Activated effector memory CD4-positive, alpha-beta T cell treated with Interleukin-2 at 50 U/mL for 16 hours (primary cell): Measurements from ENCODE around the gene PHF5A.
"Not testable (repeated sequence)": the region's sequence is repeated elsewhere in the genome, so short reads cannot be mapped to it uniquely, and the experiment has no call there.

Source experiments
- DNase-seq: peaks from one replicate; pipeline ENCODE4 v3.0.0-alpha.2; 2020

PHF5A gene

DNA sequence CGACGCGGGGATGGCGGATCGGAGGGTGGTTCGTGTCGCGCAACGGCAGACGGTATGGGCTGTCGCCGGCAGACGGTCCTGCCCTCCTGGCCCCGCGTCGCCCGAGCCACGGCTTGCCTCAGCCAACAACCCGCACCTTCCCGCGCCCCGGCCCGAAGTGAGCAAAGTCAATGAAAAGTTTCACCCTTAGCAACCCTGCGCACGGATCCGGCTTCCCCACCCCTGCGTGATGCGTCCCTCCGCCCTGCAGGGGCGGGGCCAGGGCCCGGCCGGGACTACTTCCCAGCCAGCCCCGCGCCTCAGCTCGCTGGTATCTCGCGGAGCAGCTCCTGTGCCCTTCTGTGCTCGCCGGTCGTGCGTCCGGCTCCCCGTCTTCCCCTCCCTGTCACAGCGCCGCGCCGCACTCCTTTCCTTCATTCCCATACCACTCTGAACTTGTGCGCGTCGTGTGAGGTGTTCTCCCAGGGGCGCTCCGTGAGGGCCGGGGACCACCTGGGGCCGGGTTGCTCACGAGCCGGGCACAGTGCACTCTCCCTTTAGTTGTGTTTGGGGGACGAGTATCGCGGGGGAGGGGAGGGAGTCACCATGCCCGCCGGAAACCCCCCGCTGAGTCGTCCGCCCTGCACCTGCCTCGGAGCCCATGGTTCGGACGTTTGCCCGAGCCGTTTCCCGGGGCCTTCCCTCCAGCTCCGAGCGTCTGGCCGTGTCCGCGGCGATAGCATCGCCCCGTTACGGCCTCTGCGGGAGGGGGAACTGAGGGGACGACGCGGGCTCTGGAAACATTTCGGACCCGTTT lies 21.7 kb downstream of the PHF5A start, which contains the start of gene TOB2:
Gene TOB2, minus strand, starts transcription at position 163 of the 796 bp plus-strand sequence. CDS start 9,456 bp downstream, outside the sequence.
- DNase-seq: peak; percentile 93

DNA sequence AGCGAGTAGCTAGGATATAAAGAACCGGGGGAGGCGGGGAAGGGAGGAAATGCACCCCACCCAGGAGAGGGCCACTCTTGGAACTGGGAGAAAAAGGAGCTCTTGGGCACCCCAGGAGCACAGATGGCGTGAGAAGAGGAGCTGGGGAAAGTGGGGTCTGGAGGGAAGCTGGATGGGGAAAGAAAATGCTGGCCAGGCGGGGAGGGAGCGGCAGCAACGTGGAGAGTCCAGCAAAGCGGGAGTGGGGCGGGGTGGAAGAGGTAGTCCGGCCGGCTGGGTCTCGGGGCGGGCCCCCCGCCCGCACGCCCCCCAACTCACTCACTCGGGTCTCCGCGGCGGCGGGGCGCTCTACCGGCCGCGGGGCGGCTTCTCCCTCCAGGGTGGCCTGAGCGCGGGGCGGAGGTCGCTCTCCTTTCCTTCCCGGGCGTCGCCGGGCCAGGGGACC lies 22.4 kb downstream of the PHF5A start:
- no peak for DNase-seq

DNA sequence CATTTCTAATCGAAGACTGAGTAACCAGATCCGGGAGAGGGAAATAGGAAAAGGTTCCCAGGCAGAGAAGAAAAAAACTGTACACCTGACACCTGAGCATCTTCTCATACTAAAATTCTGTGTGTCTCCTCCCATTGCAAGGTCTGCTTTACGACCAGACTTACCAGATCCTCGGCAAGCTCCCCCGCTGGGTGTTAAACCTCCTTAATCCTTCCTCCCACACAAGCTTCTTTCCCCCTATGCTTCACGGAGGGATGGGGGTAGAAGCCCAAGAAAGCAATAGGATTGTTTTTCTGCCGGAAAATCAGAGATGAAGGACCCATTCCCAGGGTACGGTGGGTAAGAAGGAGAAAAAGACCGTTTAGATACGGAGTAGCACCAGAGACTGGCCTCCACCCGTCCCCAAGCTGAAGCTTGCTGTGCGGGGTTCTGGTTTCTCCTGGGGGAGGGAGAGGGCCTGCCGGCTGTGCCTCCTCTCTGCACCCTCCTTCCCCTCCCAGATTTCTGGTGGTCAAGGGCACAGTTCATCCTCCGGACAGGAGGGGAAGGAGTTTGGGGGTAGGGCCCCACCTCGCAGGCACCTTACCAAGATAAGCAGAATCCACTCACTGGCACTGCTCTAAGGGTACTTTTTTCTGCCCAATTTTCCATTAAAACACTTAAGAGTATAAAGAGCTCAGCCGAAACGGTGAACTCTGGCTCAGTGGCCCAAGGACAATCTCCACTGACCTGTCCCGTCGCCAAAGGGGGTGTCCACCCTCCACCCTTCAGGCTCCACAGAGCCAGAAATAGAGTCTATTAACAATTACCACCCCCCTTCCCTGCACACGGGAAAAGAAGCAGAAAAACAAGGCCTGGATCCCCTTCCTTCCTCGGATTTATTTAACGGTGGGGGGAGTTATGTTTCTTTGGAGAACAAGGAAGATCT lies 23.1 kb downstream of the PHF5A start:
- DNase-seq: peak; percentile 8

DNA sequence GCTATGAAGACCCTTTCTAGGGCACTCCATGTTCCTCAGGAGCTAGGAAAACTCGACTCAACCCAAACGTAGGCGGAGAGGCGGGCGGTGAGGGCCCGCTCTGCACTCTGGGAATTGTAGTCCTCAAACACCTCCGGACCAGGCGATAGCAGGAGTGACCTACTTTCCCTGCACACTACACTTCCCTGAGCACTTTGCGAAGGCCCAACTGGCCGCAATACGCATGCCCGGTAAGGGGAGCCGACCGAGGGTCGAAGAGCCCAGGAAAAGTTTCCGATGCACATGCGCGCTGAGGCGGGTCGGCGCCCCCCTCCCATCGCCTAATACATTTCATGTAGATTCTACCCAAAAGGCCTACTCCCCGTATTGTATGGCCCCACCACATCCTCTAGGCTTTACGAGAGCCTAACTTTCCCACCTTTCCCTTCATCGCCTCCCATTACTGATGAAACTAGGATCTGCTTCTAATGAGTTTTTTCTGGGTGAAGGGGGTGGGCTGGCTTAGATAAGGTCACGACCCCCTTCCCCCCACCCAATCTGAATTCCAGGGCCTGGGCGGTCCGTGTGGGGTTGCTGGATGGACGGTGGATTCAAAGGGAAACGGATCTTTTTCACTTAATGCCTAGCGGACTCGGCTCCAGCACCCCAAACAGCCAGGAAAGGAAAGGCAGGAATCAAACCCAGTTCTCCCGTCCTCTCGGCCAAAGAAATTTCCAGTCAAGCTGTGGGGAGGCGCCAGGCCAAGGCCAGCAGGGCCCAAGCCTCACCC lies 23.9 kb downstream of the PHF5A start:
- DNase-seq: peak; percentile 76

DNA sequence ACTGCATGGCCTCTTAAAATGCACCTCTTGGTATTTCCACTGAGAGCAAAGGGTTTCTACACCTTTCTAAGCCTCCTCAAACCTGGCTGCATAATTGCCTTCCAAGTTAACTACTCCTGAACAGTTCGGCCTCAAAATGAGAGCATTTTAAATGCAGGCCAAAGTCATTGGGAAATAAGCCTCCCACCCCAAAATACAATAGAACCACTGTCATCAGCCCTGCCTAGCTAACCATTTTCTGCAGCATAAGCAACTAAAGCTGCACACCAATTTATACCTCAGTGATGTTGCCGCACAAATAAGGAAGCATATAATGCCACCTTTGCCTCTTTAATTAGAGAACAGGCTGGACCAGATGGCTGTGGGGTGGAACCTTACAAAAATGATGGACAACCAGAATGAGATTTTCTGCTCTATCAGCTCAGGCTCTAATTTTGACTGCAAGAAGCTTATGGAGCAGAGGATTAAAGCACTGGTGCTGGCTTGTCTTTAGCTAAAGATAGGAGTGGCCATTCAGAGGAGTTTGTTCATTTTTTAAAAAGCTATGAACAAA lies 26.2 kb downstream of the PHF5A start:
- DNase-seq: no peak

DNA sequence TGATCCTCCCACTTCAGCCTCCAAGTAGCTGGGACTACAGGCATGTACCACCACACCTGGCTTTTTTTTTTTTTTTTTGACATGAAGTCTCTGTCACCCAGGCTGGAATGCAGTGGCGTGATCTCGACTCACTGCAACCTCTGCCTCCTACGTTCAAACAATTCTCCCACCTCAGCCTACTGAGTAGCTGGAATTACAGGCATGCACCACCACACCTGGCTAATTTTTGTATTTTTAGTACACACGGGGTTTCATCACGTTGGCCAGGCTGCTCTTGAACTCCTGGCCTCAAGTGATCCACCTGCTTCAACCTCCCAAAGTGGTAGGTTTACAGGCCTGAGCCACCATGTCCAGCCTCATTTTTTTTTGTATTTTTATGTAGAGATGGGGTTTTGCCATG lies 28.0 kb downstream of the PHF5A start:
- not testable (repeated sequence) for DNase-seq

DNA sequence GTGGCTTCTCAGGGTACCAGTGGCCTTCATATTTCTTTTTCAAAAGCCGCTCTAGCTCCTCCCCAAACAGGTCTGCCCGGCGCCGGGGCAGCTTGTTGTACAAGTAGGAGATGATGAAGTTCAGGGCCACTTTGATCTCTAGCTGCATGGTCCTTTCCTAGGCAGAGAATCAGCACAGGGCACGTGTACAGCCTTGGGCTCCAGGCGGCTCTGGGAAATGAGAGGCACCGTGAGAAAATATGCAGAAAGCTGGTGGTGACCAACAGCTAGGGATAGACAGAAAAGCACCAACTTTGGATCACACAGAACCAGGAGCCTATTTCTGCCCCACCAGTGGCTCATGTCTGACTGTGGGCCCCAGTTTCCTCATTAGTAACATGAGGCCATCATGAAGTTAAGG lies 31.3 kb downstream of the PHF5A start:
- no peak for DNase-seq

DNA sequence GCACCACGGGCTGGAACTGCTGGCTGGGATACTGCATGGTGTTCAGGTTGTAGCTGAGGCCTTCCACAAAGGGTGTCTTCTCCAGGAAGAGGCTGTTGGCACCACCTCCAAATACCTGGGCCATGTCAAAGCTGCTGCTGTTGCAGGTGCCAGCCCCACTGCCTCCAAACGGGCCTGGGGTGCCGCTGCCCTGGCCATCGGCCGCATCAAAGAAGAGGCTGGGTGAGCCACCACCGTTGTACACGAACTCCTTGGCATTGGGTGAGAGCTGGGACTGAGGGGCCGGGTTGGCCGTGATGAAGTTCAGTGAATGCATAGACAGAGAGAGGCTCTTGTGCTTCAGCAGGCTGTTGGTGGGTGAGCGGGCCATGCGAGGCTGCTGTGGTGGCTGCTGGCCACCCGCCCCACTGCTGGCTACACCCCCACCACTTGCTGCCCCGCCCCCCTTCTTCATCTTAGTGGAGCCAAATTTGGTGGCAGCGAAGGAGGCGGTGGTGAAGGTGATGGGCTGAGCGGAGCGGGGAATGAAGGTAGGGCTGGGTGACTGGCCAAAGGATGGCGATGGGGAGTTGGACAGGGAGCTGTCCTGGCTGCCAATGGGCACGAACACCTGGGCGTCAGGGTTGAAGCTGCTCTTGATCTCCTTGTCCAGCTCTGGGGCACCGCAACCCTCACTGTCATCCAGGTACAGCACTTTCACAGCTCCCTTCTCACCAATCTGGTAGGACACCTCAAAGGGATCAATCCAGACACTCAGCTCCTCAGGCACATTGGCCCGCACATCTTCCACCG lies 32.0 kb downstream of the PHF5A start:
- no peak for DNase-seq

DNA sequence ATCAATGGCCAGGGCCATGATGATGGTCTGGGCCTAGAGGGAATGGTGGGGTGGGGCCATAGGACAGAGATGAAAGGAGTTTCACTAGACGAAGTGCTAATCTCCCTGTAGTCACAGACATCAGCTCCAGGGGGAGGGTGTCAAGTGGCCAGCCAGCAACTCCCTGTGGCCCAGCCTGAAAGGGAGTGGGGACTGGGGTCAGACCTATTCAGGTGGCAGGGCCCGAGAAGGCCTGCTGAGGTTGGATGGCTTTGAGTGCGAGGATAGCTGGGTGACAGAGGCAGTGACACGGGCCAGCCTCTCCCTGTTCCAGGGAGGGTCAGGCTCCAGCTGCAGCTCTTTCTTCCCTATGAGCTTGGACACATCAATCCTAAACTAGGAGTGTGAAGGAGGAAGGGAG lies 32.9 kb downstream of the PHF5A start:
- no peak for DNase-seq

DNA sequence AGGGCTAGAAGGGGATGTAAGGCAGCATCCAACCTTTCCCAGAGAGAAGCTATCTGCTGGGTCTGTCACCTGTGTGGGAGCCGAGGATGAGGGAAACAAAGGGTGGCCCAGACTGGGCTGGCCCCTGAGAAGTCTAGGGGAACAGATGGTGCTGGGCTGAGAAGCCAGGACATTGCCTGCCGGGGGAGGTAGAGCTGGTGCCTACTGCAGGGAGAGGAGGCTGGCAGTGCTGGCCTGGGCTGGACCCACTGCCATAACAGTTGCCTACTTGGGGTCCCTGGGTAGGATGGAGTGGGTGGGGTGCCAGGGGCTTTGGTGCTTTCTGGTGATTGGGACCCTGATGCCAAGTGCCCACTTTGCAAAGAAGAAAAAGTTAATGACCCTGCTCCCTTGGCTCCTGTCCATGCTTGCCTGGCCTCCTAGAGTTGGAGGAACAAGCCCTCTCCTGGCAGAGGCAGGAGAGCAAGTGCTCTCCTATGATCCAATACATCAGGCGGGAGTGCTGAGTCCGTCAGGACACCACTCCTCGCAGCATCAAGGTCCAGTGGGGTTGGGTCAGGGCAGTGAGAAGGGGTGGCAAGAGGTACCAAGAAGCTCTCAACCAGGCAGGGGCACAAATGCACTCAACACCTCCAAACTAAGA lies 34.0 kb downstream of the PHF5A start:
- DNase-seq: not testable (repeated sequence)

DNA sequence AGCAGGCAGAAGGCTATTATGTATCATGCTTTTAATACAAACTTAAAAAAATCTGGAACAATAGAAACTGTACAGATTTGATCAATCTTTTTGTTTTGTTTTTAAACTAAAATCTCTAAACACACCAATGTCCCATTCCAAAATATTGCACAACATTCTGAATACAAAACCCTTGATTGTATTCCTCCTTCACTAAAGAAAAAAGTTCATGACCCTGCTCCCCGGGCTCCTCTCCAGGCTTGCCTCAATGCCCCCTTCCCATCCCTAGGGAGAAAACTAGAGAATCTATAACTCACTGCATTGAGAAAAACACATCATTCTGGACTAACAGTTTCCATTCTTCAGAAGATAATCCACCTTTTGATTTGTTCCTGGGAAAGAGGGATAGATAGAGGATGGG lies 35.0 kb downstream of the PHF5A start:
- not testable (repeated sequence) for DNase-seq

DNA sequence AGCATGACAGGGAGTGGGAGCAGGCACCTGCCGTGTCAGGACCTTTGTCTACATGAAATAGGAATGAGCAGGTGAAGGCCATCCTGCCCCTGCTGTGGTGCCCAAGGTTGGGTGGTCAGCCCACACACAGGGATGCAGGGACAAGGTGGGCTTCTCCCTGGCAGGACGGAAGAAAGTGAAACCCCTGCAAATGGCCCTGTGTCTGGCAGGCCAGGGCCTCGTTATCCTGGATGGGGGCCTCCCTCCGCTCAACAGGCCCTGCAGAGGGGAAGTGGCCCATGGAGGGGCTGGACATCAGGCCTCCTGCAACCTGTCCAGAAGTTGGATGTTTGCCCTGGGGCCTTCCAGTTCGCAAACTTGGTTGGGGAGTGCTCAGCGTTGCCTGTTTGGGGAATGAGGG lies 36.8 kb downstream of the PHF5A start:
- DNase-seq: no peak

DNA sequence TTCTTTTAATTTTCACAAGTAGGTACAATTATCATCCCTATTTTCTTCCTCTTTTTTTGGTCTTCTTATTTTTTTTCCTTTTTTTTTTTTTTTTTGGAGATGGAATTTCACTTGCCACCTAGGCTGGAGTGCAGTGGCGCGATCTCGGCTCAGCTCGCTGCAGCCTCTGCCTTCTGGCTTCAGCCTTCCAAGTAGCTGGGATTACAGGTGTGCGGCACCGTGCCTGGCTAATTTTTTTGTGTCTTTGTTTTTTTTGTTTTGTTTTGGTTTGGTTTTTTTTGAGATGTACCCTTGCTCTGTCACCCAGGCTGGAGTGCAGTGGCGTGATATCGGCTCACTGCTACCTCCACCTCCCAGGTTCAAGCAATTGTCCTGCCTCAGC lies 38.5 kb downstream of the PHF5A start:
- DNase-seq: no peak

DNA sequence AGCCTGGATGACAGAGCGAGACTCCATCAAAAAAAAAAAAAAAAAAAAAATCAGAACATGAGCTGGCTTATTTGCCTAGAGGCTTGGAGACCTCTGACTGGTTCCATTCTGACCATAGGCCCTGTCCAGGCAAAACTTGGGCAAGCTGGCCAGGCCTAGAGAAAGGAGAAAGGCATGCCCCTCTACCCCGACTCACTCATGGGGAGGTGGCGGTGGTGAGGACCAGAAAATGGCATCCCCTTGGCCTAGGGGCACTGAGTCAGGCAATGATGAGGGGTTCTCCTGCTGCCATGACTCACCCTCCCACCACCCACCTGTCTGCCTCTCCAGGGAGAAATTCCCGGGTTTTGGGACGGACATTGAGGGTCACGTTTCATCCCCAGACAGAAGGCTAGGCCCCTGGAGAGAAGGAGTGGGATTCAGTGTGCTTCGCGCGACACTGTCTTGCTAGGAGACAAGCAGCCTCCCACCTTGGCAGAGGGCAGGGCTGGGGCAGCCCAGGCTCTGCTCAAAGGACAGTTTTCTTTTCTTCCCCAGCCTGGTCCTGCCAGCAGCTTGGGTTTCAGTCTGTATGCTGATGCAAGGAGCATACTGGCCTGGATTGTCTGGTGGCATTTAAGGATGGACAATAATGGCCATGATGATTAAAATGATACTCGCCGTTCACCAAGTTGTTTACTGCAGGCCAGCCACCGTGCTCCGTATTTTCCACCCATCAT lies 39.1 kb downstream of the PHF5A start:
- DNase-seq: no peak

DNA sequence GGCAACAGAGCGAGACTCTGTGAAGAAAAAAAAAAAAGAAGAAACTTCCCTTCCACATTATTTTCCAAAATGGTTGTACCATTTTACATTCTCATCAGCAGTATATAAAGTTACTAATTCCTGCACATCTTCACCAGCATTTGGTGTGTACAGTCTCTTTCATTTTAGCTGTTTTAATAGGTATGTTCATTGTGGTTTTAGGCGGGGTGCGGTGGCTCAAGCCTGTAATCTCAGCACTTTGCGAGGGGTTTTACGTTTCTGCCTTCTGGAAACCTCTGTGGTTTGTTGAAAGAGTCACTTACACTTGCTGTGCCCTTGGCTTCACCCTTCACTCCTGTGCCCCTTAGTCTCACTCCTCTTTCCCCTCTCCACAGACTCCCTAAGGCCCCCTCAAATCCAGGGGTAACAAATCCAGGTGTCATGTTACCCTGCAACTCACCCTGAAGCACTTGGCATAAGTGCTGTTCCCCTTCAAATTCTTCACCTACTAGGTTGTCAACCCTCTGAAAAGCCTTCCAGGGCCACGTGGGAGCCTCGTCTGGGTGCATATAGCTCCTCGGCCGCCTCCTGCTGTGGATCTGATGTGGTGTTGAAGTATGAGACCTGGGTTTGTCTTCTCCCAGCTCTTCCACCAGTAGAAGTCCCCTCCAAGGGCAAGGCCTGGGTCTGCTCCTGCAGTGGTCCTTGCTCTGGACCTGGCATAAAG lies 42.7 kb downstream of the PHF5A start:
- DNase-seq: no peak

DNA sequence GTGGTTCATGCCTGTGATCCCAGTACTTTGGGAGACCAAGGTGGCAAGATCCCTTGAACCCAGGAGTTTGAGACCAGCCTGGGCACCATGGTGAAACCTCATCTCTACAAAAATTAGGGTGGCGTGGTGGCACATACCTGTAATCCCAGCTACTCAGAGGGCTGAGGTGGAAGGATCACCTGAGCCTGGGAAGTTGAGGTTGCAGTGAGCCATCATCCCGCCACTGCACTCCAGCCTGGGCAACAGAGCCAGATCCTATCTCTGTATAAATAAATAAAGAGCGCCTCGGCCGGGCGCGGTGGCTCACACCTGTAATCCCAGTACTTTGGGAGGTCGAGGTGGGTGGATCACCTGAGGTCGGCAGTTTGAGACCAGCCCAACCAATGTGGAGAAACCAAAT lies 49.8 kb downstream of the PHF5A start:
- no peak for DNase-seq

DNA sequence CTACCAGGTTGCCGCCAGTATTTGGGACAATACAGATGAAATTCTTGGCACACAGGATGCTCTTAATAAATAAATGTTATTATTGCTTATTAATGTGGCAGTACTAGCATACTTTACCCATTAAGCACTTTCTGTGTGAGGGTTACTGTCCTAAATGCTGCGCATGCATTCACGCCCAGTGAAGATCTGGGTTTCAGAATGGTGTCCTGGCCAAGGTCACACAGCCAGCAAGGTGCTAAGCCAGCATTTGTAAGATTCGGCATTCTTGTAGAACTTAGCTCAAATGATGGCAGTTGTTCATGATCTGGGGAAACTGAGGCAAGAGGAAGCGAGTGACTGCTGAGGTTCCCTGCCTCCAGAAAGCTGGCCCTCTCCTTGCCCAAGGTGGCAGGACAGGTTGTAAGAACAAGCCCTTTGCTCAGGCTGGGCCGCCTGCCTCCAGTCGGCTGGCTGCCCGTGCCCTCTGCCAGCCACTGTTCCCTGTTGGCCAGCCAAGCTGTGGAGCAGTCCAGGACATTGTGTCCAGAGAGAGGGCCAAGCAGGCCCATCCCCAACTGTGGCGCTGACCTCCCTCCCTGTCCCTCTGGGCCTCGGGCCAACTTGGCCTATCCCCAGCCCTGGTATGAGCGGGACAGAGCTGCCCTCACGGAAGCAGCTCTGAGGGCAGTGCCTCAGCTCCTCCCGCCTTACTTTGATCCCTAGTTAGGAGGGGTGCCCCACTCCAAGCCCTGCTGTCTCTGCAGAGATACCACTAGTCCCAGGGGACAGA lies 50.7 kb downstream of the PHF5A start:
- DNase-seq: no peak

DNA sequence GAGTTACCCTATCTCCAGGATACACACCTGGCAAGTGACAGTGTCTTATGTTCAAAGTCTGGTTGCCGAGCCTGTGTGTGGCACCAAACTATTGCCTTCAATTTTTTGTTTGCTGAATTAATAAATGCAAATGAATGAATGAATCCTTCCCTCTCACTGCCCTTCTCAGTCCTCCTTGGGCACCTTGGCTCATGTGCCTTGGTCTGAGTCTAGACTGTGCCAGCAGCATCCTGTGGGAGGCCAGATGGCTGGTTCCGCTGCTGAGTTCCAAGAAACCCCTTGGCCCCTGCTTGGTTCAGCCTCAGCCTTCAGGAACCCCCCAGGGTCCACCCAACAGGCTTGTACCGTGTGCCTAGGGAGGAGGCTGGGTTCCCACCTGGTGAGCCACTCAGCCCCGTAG lies 52.9 kb downstream of the PHF5A start:
- no peak for DNase-seq
